GM18951 (cell line): ENCODE results near the gene PCBP3.

Source experiments
- POLR2A ChIP-seq: IDR thresholded peaks from 4 replicates; pipeline ENCODE4 v1.6.1; 2011; ENCODE audit warnings: mild to moderate bottlenecking; ENCODE audit not compliant: insufficient read length, insufficient read depth; ENCODE audit errors: extremely low read depth
- in situ Hi-C: fragments of 300-500 bp; cut with MboI; formaldehyde crosslinking; loops from one replicate; pipeline ENCODE4 v1.12.0; 2022; ENCODE audit warnings: low sequenced_read_pairs, mixed read lengths, inconsistent platforms; ENCODE audit not compliant: unreplicated experiment

Gene PCBP3

DNA sequence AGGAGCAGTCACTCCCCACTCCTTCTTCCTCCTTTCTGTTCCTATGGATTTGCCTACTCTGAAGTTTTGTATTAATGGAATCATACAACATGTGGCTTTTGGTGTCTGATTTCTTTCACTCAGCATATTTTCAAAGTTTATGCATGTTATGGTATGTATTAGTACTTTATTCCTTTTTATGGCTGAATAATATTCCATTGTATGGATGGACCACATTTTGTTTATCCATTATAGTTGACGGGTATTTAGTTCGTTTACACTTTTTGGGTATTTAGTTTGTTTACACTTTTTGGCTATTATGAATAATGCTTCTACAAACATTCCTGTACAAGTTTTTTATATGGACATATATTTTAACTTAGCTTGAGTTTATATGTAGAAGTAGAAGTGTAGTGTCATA is 113.1 kb downstream of the PCBP3 start:
- TF ChIP-seq POLR2A = no peak
- in situ Hi-C loops = no loop called here

DNA sequence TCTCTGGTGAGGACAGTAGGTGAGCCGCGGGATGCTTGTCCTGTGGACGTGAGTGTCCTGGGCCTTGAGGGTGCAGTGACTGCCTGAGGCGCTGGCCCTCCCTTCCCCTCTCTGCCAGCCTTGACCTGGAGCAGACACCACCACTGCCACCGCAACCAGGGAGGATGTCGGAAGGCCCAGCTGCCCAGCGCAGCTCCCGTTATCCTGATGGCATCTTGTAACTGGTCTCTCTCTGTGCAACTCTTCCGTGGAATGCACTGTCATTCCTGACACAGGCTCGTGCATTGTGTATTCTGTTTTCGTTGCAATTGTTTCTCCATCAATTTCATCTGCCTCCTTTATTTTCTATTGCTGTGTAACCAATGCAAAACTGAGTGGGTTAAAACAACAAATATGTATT is 118.2 kb downstream of the PCBP3 start:
- in situ Hi-C loops = no loop called here
- no peak for TF ChIP-seq POLR2A

DNA sequence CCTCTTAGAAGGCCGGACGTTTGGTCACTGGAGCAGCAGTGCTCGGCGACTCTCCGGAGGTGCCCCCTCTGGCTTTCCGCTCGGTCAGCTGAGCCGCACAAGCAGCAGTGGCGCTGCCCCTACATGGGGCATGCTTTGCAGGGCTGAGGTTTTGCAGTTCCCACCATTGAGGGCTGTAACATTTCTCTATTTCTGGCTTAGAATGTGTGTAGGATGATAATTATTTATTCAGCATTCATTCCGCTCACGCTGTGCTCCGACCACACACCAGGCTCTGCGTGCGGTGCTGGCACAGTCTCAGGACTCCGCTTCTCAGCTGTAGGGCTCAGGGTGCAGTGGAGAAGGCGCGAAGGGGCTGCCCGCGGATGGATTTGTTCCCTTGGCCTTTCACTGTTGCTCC is 119.5 kb downstream of the PCBP3 start:
- in situ Hi-C loops = no loop called here
- no peak for TF ChIP-seq POLR2A

DNA sequence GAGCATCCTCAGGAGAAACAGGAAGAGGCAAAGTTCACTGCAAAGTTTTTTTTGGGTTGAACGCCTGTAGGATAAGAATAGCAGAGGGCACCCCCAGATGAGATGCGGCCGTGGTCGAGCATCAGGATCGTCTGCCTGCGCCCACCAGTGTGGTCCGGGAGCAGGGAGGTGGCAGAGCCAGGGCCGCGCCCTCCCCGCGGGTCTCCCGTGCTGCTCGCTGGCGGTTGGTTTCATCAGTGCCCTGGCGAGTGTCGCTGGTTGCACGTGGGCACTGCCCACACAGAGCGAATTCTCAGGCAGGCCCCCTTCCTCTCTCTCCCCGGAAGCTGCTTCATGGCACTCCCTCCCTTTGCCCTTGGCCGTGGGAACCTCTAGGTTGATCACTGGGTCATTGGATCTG is 120.0 kb downstream of the PCBP3 start:
- in situ Hi-C loops = no loop called here
- no peak for TF ChIP-seq POLR2A

DNA sequence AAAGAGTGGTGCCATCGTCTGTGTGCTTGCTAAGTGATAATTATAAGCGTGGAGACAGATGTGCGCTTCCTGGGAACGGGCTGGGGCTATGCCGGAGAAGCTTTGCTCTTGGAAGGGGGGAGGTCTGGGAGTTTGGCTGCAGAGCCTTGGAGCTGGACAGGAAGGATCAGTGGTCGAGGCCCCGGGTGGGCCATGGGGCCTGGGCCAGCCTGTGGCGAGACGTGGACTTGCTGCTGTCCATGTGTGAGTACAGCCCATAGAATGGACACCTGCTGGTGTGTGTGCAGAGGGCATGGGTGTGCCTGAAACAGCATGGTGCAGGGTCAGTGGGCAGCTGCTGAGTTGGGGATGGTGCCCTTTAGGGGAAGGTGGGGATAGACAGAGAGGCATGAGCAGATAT is 121.3 kb downstream of the PCBP3 start:
- no peak for TF ChIP-seq POLR2A
- in situ Hi-C loops = no loop called here

DNA sequence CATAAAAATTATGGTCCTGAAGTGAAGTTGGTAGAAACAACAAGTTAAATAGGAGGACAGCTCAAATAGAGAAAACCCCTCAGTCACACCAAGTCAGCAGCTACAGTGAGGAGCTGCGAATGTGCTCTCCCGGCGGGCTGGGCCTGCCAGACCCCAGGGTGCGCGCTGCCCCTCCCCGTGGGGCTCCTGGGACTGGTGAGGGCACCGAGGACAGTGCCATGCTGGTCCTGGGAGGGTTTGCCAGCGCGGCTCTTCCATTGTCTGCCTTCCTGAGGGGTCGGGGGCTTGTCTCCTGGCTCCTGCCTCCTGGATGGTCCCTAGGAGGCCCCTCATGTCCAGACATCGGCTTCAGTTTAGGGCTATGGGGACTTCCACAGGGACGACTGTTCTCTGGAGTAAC is 121.8 kb downstream of the PCBP3 start:
- TF ChIP-seq POLR2A = no peak
- in situ Hi-C loops = no loop called here

DNA sequence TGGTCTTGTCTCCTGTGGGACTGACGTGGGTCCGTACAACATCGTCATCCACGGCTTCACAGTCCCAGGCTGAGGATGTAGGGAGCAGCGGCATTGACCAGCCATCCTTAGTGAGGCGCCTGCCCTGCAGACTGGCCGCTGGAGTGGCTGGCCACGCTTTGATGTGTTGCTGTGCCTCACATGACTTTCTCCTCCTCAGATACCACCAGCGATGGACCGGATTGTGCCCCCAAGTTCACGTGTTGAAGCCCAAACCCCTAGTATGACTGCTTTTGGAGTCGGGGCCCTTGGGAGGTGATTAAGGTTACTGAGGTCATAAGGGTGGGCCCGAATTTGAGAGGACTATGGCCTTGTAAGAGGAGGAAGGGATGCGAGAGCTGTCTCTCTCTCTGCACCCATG is 122.5 kb downstream of the PCBP3 start:
- in situ Hi-C loops = no loop called here
- TF ChIP-seq POLR2A = no peak

DNA sequence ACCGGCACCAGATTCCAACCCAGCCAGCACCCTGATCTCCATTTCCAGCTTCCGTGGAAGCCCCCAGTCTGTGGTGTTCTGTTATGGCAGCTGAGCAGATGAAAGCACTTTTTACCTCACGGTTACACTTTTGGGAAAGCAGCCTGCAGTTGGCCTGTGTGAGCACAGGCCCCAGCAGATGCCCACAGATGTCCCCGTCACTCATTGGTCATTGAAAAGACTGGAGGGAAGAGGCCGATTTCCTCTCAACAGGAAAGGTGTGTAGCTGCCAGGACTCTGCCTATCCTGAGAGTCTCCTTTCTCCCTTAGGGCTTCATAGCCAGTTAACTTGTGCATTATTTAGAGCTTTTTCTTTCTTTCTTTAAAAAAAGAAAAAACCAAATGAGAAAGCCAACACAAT is 123.0 kb downstream of the PCBP3 start:
- no peak for TF ChIP-seq POLR2A
- in situ Hi-C loops = no loop called here

DNA sequence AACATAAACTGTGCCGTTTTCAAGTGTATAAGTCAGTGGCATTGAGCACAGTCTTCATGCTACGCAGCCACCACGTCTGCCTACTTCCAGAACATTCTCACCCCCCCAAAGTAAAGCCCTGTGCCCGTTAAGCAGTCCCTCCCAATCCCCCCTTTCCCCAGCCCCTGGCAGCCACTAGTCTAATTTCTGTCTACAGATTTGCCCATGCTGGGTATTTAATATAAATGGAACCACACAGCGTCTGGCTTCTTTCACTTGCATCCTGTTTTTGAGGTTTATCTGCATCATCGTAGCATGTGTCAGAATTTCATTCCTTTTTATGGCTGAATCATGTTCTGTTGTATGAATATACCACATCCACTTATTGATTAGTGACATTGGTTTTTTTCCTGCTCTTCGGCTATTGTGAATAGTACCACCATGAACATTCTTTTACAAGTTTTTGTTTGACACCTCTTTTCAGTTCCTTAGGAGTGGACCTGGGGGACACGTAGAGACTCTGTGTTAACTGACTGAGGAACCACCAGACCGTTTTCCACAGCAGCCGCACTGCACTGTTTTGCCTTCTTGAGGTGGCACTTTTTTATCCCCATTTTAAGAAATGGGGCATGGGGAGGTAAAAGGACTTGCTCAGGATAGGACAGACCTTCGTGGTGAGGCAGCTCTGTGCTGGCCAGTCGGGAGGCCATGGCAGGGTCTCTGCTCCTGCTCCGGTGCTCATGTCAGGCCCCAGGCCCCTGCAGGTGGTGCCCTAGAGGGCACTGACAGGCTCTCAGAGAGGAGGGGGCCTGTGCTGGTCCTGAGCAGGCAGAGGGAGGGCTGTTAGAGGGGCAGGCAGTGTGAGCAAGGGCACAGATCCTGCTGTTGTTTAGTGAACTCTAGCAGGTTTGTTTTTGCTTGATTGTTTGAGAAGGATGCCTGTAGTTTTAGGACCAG is 123.8 kb downstream of the PCBP3 start:
- in situ Hi-C loops = no loop called here
- no peak for TF ChIP-seq POLR2A

DNA sequence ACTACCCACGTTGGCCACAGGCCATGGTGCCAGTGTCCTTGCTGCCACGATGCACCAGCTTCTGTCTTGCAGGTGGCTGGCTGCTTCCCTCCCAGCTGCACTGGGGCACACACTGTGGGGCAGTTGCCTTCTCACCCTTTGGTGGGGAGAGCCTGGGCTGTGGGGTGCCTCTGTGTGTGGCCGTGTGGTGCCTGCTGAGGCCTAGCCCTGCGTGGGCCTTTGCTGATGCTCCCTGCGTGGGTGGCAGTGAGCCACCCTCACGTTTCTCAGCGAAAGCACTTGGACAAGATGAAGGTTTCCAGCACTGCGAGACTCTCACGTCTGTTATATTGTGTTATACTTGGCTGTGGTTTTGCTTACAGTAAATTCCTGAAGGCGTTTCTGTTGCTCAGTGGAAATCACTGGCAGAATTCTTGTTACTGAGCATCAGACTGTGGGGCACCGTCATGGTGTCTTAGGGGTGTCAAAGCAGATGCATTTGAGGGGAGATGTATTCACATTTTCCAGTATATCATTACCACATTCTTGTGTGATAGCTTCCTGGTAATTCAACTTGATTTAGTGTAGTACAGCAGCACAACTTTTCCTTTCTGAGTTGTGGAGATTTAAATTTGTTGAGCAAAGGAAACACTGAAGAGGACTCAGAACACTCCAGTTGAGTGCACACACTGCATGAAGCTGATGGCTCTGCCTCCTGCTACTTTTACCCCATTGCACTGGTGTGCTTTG is 124.7 kb downstream of the PCBP3 start:
- no peak for TF ChIP-seq POLR2A
- in situ Hi-C loops = no loop called here

DNA sequence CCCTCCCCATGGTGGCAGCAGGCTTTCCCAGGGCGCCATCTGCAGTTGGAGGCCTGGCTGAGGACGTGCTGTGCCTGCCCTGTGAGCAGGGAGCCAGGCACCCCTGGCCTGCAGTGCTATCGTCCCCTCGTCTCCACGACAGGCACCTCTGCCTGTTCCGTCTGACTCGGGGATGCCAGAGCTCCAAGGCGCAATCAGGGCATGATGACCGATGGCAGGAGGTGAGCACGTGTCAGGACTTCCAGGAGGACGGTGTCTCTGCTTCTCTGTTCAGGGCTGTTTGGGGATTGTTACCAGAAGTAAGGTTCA is 125.2 kb downstream of the PCBP3 start:
- in situ Hi-C loops = no loop called here

DNA sequence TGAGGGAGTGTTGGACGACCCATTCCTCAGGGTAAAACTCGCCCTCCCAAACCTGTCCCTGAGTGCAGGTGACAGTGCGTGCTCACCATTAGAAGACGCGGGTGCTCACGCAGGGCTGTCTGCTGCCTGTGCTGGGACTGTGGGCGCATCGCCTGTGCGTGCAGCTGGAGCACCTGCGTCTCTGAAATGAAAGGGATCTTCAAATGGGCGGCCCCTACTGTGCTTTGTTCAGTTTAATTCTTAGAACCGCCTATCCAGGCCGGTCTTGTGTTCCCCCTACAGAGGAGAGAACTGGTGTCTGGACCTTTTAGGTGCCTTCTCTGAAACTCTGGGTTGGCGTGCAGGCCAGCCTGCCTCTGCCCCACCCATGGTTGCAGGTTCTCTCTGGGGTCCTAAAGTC is 125.8 kb downstream of the PCBP3 start:
- no peak for TF ChIP-seq POLR2A
- in situ Hi-C loops = no loop called here

More for the DNA sequence above, 125.2 kb downstream of the PCBP3 start:
- no peak for TF ChIP-seq POLR2A

DNA sequence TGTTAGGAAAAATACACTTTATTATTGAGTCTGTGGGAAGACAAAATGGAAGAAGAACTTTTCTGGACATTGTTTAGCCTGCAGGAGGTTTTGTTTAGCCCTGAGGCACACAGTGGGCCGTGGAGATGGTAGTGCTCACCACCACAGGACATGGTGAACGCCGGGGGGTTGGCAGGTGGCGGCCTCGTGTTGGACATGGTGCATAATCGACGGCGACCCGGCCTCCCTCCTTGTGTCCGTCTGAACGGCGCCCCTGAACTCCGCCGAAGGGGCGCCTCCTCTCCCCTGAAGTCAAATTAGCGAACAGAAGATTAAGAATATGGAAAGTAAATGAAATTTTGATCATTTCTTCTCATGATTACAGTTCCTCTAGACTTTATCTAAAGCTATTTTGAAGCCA is 126.4 kb downstream of the PCBP3 start:
- in situ Hi-C loops = no loop called here
- TF ChIP-seq POLR2A = no peak

DNA sequence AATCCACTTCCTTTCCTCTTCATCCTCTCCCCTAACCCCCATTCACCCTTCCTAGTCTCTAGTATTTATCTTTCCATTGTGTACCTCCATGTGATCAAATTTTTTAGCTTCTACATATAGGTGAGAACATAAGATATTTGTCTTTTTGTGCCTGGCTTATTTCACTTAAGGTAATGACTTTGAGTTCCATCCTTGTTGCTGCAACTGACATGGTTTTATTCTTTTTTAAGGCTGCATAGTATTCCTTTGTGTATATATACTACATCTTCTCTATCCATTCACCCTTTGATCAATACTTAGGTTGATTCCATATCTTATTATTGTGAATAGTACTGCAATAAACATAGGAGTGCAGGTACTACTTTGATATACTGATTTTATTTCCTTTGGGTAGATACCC is 128.7 kb downstream of the PCBP3 start:
- no peak for TF ChIP-seq POLR2A
- in situ Hi-C loops = no loop called here
